K562 (cell line): ENCODE measurements around the gene ATF3. TPM values are rescaled to one million over a fixed set of nuclear protein-coding genes. Genes with fewer than 3 reads are reported as not detected.
A peak's percentile ranks its signal among the peaks of the same experiment; 100 is the strongest.

ENCODE experiments used
- ATAC-seq: fragments of 200-7000 bp; cut with Tn5 transposase; 3 replicates; pipeline ENCODE4 v1.9.1; 2020; ENCODE audit warnings: moderate library complexity
- BruUV-seq: library from RNA; stranded (reverse); fragments of 400-500 nt; replicated peaks from 2 replicates; lab custom pipeline; 2021; lab: Mats Ljungman, UMichigan
- CTCF ChIA-PET: fragments of 300-600 bp; formaldehyde crosslinking; extraction: SDS; loops from one replicate; lab custom pipeline; 2021; ENCODE audit warnings: low intra/inter-chr PET ratio; lab: Yijun Ruan, JAX
- POLR2A ChIA-PET: fragments of 300-600, 350-650 bp; sonication (Branson Sonifier 250); formaldehyde crosslinking; extraction: SDS; loops from one replicate; lab custom pipeline; 2021; ENCODE audit warnings: antibody characterized with exemption, inconsistent platforms; lab: Yijun Ruan, JAX
- DNase-seq, 4 experiments: peaks; one replicate each; pipeline versions ENCODE4 v3.0.0 to v3.0.0-alpha.2; 2011 to 2018; ENCODE audit warnings: low spot score in 3 of 4, mixed read lengths in 3 of 4; ENCODE audit errors: extremely low read depth in 1 of 4
- FAIRE-seq: peaks from 2 replicates; lab custom pipeline; 2011; peaks lifted over from hg19 to GRCh38; lab: Jason Lieb, UNC
- H2AFZ ChIP-seq: 2 replicates; pipeline ENCODE4 v1.6.0; 2011; ENCODE audit warnings: low read depth, low read length, control low read depth, inconsistent platforms
- H3K27ac ChIP-seq: fragments of 200-600 bp; 3 replicates; pipeline ENCODE4 v1.8.0; 2011; ENCODE audit warnings: low read depth, mild to moderate bottlenecking, control low read depth, inconsistent platforms, low read length, moderate library complexity, mixed read lengths; ENCODE audit errors: extremely low read depth
- H3K27me3 ChIP-seq, 2 experiments: fragments of 300-600 bp in 1 of 2; 2 replicates in 1 of 2; 3 replicates in 1 of 2; pipeline versions ENCODE4 v1.6.0 to v1.8.0; 2011; ENCODE audit warnings: inconsistent platforms in 2 of 2, low read length in 2 of 2, mild to moderate bottlenecking in 1 of 2, mixed read lengths in 1 of 2, moderate library complexity in 1 of 2; ENCODE audit not compliant: control insufficient read depth in 2 of 2, insufficient read depth in 2 of 2
- H3K36me3 ChIP-seq: fragments of 300-600 bp; 3 replicates; pipeline ENCODE4 v1.8.0; 2011; ENCODE audit warnings: mild to moderate bottlenecking, low read length, inconsistent platforms; ENCODE audit not compliant: control insufficient read depth, insufficient read depth
- H3K4me1 ChIP-seq, 2 experiments: fragments of 200-600 bp in 1 of 2; replicated peaks in 1 of 2; 2 replicates in 1 of 2; 3 replicates in 1 of 2; pipeline versions ENCODE4 v1.5.1 to v1.8.0; 2011; ENCODE audit warnings: inconsistent platforms in 2 of 2, low read length in 2 of 2, mild to moderate bottlenecking in 1 of 2, mixed read lengths in 1 of 2, moderate library complexity in 1 of 2; ENCODE audit not compliant: control insufficient read depth in 2 of 2, insufficient read depth in 2 of 2
- H3K4me2 ChIP-seq: 2 replicates; pipeline ENCODE4 v1.6.1; 2011; ENCODE audit warnings: low read length, control low read depth, inconsistent platforms, mixed read lengths; ENCODE audit not compliant: insufficient read depth
- H3K4me3 ChIP-seq: fragments of 200-600 bp; sonication (generic), shearing (Covaris generic); 2 replicates; pipeline ENCODE4 v1.5.1; 2016; ENCODE audit warnings: control low read depth, inconsistent platforms
- H3K79me2 ChIP-seq: fragments of 200-600 bp; 3 replicates; pipeline ENCODE4 v1.8.0; 2011; ENCODE audit warnings: low read length, inconsistent platforms; ENCODE audit not compliant: control insufficient read depth, insufficient read depth
- H3K9ac ChIP-seq, 2 experiments: 2 replicates each; pipeline versions ENCODE4 v1.6.0 to v1.6.1; 2011; ENCODE audit warnings: low read depth in 2 of 2, low read length in 2 of 2, control low read depth in 1 of 2, inconsistent platforms in 1 of 2, mild to moderate bottlenecking in 1 of 2, mixed read lengths in 1 of 2; ENCODE audit not compliant: insufficient read depth in 1 of 2
- H3K9me1 ChIP-seq: one replicate; pipeline ENCODE4 v1.6.0; 2011; ENCODE audit warnings: inconsistent platforms, mild to moderate bottlenecking, low read length, moderate library complexity; ENCODE audit not compliant: control insufficient read depth, insufficient read depth
- H3K9me3 ChIP-seq: replicated peaks from 2 replicates; pipeline ENCODE4 v1.5.1; 2011; ENCODE audit warnings: low read depth, low read length, inconsistent platforms; ENCODE audit not compliant: control insufficient read depth, insufficient read depth
- H4K20me1 ChIP-seq: replicated peaks from 2 replicates; pipeline ENCODE4 v1.6.1; 2011; ENCODE audit warnings: low read length, inconsistent platforms, mixed read lengths; ENCODE audit not compliant: control insufficient read depth, insufficient read depth
- BMI1 ChIP-seq: fragments of 150-350 bp; IDR thresholded peaks from 2 replicates; pipeline ENCODE4 v1.6.1; 2014; ENCODE audit warnings: low read length
- C11orf30 ChIP-seq: fragments of 450-650 bp; IDR thresholded peaks from 2 replicates; pipeline ENCODE4 v1.6.1; 2016; ENCODE audit warnings: low read depth, mild to moderate bottlenecking
- HIVEP1 ChIP-seq: fragments of 250-450 bp; sonication (Bioruptor Pico); IDR thresholded peaks from 2 replicates; pipeline ENCODE4 v1.4.0; 2020; ENCODE audit warnings: mild to moderate bottlenecking
- MTA1 ChIP-seq: fragments of 450-650 bp; IDR thresholded peaks from 2 replicates; pipeline ENCODE4 v1.6.1; 2017; ENCODE audit warnings: borderline replicate concordance
- NFE2 ChIP-seq: IDR thresholded peaks from 2 replicates; pipeline ENCODE4 v1.6.1; 2014; ENCODE audit warnings: antibody characterized with exemption, low read depth
- SMARCC2 ChIP-seq: fragments of 450-650 bp; IDR thresholded peaks from 2 replicates; pipeline ENCODE4 v1.6.1; 2017; ENCODE audit warnings: antibody characterized with exemption, moderate library complexity, mild to moderate bottlenecking, low read depth
- SMC3 ChIP-seq: conservative IDR thresholded peaks from 2 replicates; pipeline ENCODE4 v1.6.1; 2011; ENCODE audit warnings: low read depth, low read length, improper control_type of control experiment; ENCODE audit not compliant: insufficient read depth
- SREBF2 ChIP-seq: sonication (generic); formaldehyde crosslinking; IDR thresholded peaks from 2 replicates; pipeline ENCODE4 v1.4.0; 2020; ENCODE audit warnings: mild to moderate bottlenecking, missing genetic modification reagents
- SRSF1 ChIP-seq: fragments of 200-400 bp; formaldehyde crosslinking; IDR thresholded peaks from 2 replicates; pipeline ENCODE4 v1.6.1; 2017; ENCODE audit warnings: mild to moderate bottlenecking, low read depth, low read length, moderate library complexity
- SRSF7 ChIP-seq: fragments of 200-400 bp; formaldehyde crosslinking; optimal IDR thresholded peaks from 2 replicates; pipeline ENCODE3; 2017; ENCODE audit warnings: mild to moderate bottlenecking, low read depth, low read length
- TBP ChIP-seq: optimal IDR thresholded peaks from 2 replicates; pipeline ENCODE3; 2011; ENCODE audit warnings: low read depth, low read length, improper control_type of control experiment
- ZNF165 ChIP-seq: fragments of 250-450 bp; sonication (Bioruptor Pico); IDR thresholded peaks from 2 replicates; pipeline ENCODE4 v1.4.0; 2020; ENCODE audit warnings: borderline replicate concordance
- ZNF24 ChIP-seq: fragments of 450-650 bp; IDR thresholded peaks from 2 replicates; pipeline ENCODE4 v1.6.1; 2016
- ZNF316 ChIP-seq: fragments of 450-650 bp; IDR thresholded peaks from 2 replicates; pipeline ENCODE4 v1.6.1; 2016
- ZNF324 ChIP-seq: fragments of 250-450 bp; sonication (Bioruptor Pico); IDR thresholded peaks from 2 replicates; pipeline ENCODE4 v1.4.0; 2020; ENCODE audit warnings: mild to moderate bottlenecking
- WGBS: fragments of 100-300 bp; shearing (Covaris generic); methylation state at CpG from one replicate; pipeline ENCODE4 v1.1.6; 2016; ENCODE audit warnings: low coverage, mixed read lengths; ENCODE audit not compliant: insufficient coverage; ENCODE audit errors: missing lambda C conversion rate; 5-methylcytosine and 5-hydroxymethylcytosine counted together
- in situ Hi-C: fragments of 300-500 bp; cut with MboI; formaldehyde crosslinking; loops from 4 replicates; pipeline ENCODE4 v1.15.0; 2018; ENCODE audit warnings: inconsistent platforms, mixed read lengths
- intact Hi-C: fragments of 100-400 bp; cut with micrococcal nuclease; formaldehyde crosslinking; loops from 2 replicates; pipeline ENCODE4 v1.14.2; 2022
- polyA plus RNA-seq, 8 experiments: library from polyadenylated mRNA; depleted of rRNA in 4 of 8; stranded (reverse) in 5 of 8; unstranded in 3 of 8; fragments of >200 nt; fragmentation: Nextera tagmentation in 2 of 8; fragmentation: Illumina TruSeq in 1 of 8; extraction: Ambion mirVana in 2 of 8; extraction: Trizol in 1 of 8; gene quantifications; 2 replicates each; pipeline versions ENCODE4 v1.2.1 to v1.2.3, GENCODE V29; 2011 to 2014; ENCODE audit warnings: inconsistent platforms in 1 of 8, missing spikeins in 1 of 8
- total RNA-seq, 7 experiments: library from RNA; depleted of rRNA in 6 of 7; stranded (reverse); fragments of >200 nt in 6 of 7; fragmentation: Illumina TruSeq in 2 of 7; extraction: Trizol in 2 of 7; gene quantifications; 2 replicates each; pipeline versions ENCODE4 v1.2.1 to v1.2.3, GENCODE V29; 2011 to 2021; ENCODE audit warnings: low replicate concordance in 1 of 7
- TF ChIP-seq, protein P1 (sequence below): sonication (generic); formaldehyde crosslinking; IDR thresholded peaks from 2 replicates; pipeline ENCODE4 v1.8.0; 2023; ENCODE audit warnings: missing genetic modification reagents, mild to moderate bottlenecking, borderline replicate concordance
- TF ChIP-seq, protein P2 (sequence below): fragments of 450-650 bp; formaldehyde crosslinking; IDR thresholded peaks from 2 replicates; pipeline ENCODE4 v1.4.0; 2022; ENCODE audit warnings: missing genetic modification characterization

Gene ATF3
- total and polyA plus RNA-seq, 9 of the 15 experiments (the other 6 are each of a cell fraction or from before 2014, with no cell fraction given) = 3.5 to 28.2 (median 19.8) TPM

DNA sequence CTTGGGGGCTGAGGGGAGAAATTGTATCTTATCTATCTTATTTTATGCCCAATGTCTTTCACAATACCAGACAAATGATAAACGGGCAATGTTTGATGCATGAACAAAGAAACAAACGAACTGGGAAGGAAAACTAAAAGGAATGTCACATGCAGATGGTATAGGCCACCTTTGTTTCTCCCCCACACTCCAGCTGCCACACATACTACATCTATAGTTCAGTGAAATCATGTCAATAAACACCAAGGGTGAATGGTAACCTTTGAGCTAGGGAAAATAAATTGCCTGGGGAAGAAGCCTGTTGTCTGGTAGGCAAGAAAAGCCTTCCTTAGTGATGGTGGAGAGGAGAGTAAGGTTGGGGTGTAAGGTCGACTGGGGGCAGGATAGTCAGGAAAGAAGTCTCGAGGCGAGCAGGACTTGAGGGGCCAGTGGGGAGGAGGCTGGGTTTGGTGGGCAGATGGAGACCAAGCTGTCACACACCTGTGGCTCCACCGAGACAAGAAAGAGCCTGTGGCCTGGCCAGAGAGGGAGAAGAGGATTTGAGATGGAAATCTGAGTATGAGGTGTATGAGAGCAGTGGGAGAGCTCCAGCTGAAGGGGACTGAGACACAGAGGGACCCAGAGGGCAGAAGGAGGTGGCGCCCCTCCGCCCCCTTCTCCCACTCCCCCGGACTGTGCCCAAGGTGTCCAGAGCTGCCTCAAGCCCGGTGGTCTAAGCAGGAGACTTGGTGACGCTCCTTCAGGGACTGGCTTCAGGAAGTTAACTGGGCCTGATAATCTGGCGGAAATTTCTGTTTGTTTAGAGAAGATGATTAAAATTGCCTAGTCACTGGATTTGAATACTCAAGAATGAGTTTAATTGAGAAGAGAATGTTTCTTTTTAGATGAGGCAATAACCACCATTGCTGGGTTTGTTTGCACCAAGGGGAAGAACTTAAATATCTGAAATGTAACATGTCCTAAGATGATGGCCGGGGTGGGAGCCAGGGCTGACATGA, 37.3 kb downstream of the ATF3 start:
- Histone ChIP-seq H3K9me3 (no peaks in the 10 kb centered on the region), H3K79me2 (no peaks in the 10 kb centered on the region), H4K20me1 (no peaks in the 10 kb centered on the region), H3K4me1 (peaks cover 0 to 8% of the 10 kb centered on the region in 2 experiments; a peak in 4 of 5 replicates), H3K4me2 (no peak overlapping the region), H3K36me3 (no peaks in the 10 kb centered on the region), H3K27ac (no peak overlapping the region), H3K27me3 (peaks cover 19 to 44% of the 10 kb centered on the region in 2 experiments), H3K9ac (0 out of 4 replicates have a peak overlapping the region, but pooled peaks of 1 of the 2 experiments have one; percentile 15), H2AFZ (peak overlapping the region; percentile 38; the same call in 1 of the 2 replicates), H3K9me1 (no peaks in the 10 kb centered on the region), H3K4me3 (no peak overlapping the region)
- CTCF ChIA-PET = no interaction called here
- intact Hi-C loops = no loop called here
- no TSS peak for BruUV-seq
- no peak for DNase-seq
- in situ Hi-C loops = no loop called here
- 11% methylated on average over 13 of the region's 13 CpGs for WGBS
- POLR2A ChIA-PET = interaction anchor here (1.1 kb wide), 1 partner anchor 31 kb away, joined by 3 read pairs; no protein-coding TSS in a partner anchor
- FAIRE-seq = peak; percentile 48
- no peak; the same call in 1 of the 3 replicates for ATAC-seq
- TF ChIP-seq SMC3 (no peak), SRSF7 (no peak), ZNF165 (CRISPR knock-in tag) (no peak), C11orf30 (peak; percentile 51; the same call in 1 of the 2 replicates), ZNF324 (CRISPR knock-in tag) (no peak), SREBF2 (no peak), NFE2 (peak; percentile 60), MTA1 (no peak), ZNF24 (no peak), BMI1 (no peak; the same call in 1 of the 2 replicates), ZNF316 (peak; percentile 36), SRSF1 (no peak), TBP (no peak), HIVEP1 (CRISPR knock-in tag) (no peak), SMARCC2 (no peak)
- TF ChIP-seq, protein P1, sequence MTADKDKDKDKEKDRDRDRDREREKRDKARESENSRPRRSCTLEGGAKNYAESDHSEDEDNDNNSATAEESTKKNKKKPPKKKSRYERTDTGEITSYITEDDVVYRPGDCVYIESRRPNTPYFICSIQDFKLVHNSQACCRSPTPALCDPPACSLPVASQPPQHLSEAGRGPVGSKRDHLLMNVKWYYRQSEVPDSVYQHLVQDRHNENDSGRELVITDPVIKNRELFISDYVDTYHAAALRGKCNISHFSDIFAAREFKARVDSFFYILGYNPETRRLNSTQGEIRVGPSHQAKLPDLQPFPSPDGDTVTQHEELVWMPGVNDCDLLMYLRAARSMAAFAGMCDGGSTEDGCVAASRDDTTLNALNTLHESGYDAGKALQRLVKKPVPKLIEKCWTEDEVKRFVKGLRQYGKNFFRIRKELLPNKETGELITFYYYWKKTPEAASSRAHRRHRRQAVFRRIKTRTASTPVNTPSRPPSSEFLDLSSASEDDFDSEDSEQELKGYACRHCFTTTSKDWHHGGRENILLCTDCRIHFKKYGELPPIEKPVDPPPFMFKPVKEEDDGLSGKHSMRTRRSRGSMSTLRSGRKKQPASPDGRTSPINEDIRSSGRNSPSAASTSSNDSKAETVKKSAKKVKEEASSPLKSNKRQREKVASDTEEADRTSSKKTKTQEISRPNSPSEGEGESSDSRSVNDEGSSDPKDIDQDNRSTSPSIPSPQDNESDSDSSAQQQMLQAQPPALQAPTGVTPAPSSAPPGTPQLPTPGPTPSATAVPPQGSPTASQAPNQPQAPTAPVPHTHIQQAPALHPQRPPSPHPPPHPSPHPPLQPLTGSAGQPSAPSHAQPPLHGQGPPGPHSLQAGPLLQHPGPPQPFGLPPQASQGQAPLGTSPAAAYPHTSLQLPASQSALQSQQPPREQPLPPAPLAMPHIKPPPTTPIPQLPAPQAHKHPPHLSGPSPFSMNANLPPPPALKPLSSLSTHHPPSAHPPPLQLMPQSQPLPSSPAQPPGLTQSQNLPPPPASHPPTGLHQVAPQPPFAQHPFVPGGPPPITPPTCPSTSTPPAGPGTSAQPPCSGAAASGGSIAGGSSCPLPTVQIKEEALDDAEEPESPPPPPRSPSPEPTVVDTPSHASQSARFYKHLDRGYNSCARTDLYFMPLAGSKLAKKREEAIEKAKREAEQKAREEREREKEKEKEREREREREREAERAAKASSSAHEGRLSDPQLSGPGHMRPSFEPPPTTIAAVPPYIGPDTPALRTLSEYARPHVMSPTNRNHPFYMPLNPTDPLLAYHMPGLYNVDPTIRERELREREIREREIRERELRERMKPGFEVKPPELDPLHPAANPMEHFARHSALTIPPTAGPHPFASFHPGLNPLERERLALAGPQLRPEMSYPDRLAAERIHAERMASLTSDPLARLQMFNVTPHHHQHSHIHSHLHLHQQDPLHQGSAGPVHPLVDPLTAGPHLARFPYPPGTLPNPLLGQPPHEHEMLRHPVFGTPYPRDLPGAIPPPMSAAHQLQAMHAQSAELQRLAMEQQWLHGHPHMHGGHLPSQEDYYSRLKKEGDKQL (CRISPR knock-in tag) = no peak
- TF ChIP-seq, protein P2, sequence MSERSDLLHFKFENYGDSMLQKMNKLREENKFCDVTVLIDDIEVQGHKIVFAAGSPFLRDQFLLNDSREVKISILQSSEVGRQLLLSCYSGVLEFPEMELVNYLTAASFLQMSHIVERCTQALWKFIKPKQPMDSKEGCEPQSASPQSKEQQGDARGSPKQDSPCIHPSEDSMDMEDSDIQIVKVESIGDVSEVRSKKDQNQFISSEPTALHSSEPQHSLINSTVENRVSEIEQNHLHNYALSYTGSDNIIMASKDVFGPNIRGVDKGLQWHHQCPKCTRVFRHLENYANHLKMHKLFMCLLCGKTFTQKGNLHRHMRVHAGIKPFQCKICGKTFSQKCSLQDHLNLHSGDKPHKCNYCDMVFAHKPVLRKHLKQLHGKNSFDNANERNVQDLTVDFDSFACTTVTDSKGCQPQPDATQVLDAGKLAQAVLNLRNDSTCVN (CRISPR knock-in tag) = no peak
